Measurements from ENCODE around the gene ZNF428. TPM values are rescaled to one million over a fixed set of nuclear protein-coding genes. Genes with fewer than 3 reads are reported as not detected.

ZNF428 gene
- 10 to 100 TPM; 19.9 to 29.4 (median 26.2) TPM for total RNA-seq
- polyA plus RNA-seq: 10 to 100 TPM; 36.0 to 54.7 (median 51.9) TPM
- long read RNA-seq, donor 1, transcript ZNF428-201 (3 exons, 1,412 nt): major isoform, 45 of 54 reads
- long read RNA-seq, donor 1, partial matches to known transcripts: 8 of 54 reads
- long read RNA-seq, donor 1, other reads (novel, unspliced or antisense): 0 of 54 reads
- long read RNA-seq, donor 2, transcript ZNF428-201 (3 exons, 1,412 nt): major isoform, 43 of 53 reads
- long read RNA-seq, donor 2, partial matches to known transcripts: 9 of 53 reads
- long read RNA-seq, donor 2, other reads (novel, unspliced or antisense): 0 of 53 reads

- Histone ChIP-seq H3K4me1 (peaks cover 4 to 54% (median 18%) of the 10 kb centered on the region in 6 donors), H3K4me3 (peak within 1 kb of the TSS; percentile 56 to 93 (median 78)), H3K27ac (peak within 1 kb of the TSS; percentile 80 to 96 (median 94)), H3K27me3 (replicated peaks in 1 of 7) (no peaks in the 10 kb centered on the region), H3K9me3 (no peaks in the 10 kb centered on the region), H3K36me3 (peaks cover 0 to 2% (median 0%) of the 10 kb centered on the region in 6 donors)
- DNase-seq: peak; percentile 96
- WGBS, 5 donors: 0 to 1% (median 0%) methylated on average over 24 to 81 of the region's 81 CpGs
- intact Hi-C loops (cut with DNase I; ENCODE audit: low total_unique reads): no loop called here
- TF ChIP-seq CTCF (IDR thresholded peaks at IDR 0.05 in 8 of 11, conservative IDR thresholded peaks at IDR 0.05 in 3 of 11) (peak in 2 of 11 experiments; percentile 6 to 9), POLR2A (IDR thresholded peaks at IDR 0.05) (peak; percentile 43 to 74 (median 44)), POLR2AphosphoS5 (IDR thresholded peaks at IDR 0.05) (peak; percentile 92 to 95 (median 93))
Observed at GRCh38 chr19:43619262-43620060, at the start of gene ZNF428. TSS of gene ZNF428 (minus strand) at chr19:43619629. CDS start at chr19:43614304, 5,325 bp downstream.

GRCh38 chr19:43668406-43669109 is 49.1 kb upstream of the ZNF428 start:
- intact Hi-C loops (cut with DNase I; ENCODE audit: low total_unique reads): no loop called here
- TF ChIP-seq CTCF (IDR thresholded peaks at IDR 0.05 in 8 of 11, conservative IDR thresholded peaks at IDR 0.05 in 3 of 11): no peak
- peak in 2 of 3 donors; percentile 50 to 75 for TF ChIP-seq POLR2A (IDR thresholded peaks at IDR 0.05)
- TF ChIP-seq POLR2AphosphoS5 (IDR thresholded peaks at IDR 0.05): peak; percentile 90 to 94 (median 93)
- peaks cover 0 to 41% (median 9%) of the 10 kb centered on the region in 6 donors for H3K36me3 ChIP-seq
- H3K4me3 ChIP-seq: peak overlapping the region; percentile 37 to 77 (median 56)
- peaks cover 3 to 83% (median 47%) of the 10 kb centered on the region in 6 donors for H3K4me1 ChIP-seq
- peak; percentile 98 for DNase-seq
- H3K27me3 ChIP-seq (replicated peaks in 1 of 7): peaks cover 0 to 8% (median 0%) of the 10 kb centered on the region in 7 donors
- no peaks in the 10 kb centered on the region for H3K9me3 ChIP-seq
- 0 to 1% (median 1%) methylated on average over 44 of the region's 44 CpGs for WGBS, 5 donors
- H3K27ac ChIP-seq: peak overlapping the region; percentile 82 to 97 (median 94)

GRCh38 chr19:43667876-43668405 is 48.5 kb upstream of the ZNF428 start:
- Histone ChIP-seq H3K4me3 (peak overlapping the region in 7 of 8 donors; percentile 15 to 77 (median 48)), H3K36me3 (peaks cover 0 to 47% (median 9%) of the 10 kb centered on the region in 6 donors), H3K27ac (peak overlapping the region in 6 of 8 donors; percentile 16 to 97 (median 94)), H3K4me1 (peaks cover 3 to 89% (median 47%) of the 10 kb centered on the region in 6 donors), H3K9me3 (no peaks in the 10 kb centered on the region), H3K27me3 (replicated peaks in 1 of 7) (peaks cover 0 to 8% (median 0%) of the 10 kb centered on the region in 7 donors)
- no peak for DNase-seq
- whole genome bisulfite sequencing, 5 donors: 21 to 36% (median 25%) methylated on average over 29 of the region's 29 CpGs
- no peak for TF ChIP-seq POLR2A (IDR thresholded peaks at IDR 0.05)
- TF ChIP-seq POLR2AphosphoS5 (IDR thresholded peaks at IDR 0.05): no peak
- TF ChIP-seq CTCF (IDR thresholded peaks at IDR 0.05 in 8 of 11, conservative IDR thresholded peaks at IDR 0.05 in 3 of 11): no peak
- intact Hi-C loops (cut with DNase I; ENCODE audit: low total_unique reads): no loop called here

Data from spleen (tissue), 13 donors.